WI38 (cell line): ENCODE results near the gene CPA2.
"Not testable (repeated sequence)": the region's sequence is repeated elsewhere in the genome, so short reads cannot be mapped to it uniquely, and the experiment has no call there.

Source experiments
- H3K4me3 ChIP-seq: 2 replicates; pipeline ENCODE4 v1.5.1; 2011; ENCODE audit warnings: low read depth, mild to moderate bottlenecking, control low read depth, low read length
- CTCF ChIP-seq: IDR thresholded peaks from 2 replicates; pipeline ENCODE4 v1.5.1; 2012; ENCODE audit warnings: low read depth, mild to moderate bottlenecking, control low read depth, low read length

The CPA2 gene

DNA sequence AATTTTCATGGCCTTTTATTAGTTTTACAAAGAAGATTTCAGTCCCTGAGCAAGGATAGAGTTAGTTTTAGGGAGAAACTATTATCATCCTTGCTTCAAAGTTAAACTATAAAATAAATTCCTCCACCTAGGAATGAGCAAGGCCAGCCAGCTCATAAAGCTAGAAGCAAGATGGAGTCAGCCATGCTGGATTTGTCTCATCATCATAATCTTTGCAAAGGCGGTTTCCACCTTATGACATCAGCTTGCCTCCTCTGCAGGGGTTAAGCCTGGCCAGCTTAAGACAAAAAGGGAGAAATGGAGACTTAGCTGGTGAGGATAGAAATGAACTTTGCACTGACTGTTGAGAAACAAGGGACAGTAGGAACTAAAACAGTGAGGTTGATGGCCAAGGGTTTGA is 40.3 kb upstream of the CPA2 start:
- H3K4me3 ChIP-seq = no peak overlapping the region
- no peak for TF ChIP-seq CTCF

- no peak overlapping the region for H3K4me3 ChIP-seq
- no peak for TF ChIP-seq CTCF
Measured at GRCh38 chr7:130227883-130228575, 38.6 kb upstream of the CPA2 start.

DNA sequence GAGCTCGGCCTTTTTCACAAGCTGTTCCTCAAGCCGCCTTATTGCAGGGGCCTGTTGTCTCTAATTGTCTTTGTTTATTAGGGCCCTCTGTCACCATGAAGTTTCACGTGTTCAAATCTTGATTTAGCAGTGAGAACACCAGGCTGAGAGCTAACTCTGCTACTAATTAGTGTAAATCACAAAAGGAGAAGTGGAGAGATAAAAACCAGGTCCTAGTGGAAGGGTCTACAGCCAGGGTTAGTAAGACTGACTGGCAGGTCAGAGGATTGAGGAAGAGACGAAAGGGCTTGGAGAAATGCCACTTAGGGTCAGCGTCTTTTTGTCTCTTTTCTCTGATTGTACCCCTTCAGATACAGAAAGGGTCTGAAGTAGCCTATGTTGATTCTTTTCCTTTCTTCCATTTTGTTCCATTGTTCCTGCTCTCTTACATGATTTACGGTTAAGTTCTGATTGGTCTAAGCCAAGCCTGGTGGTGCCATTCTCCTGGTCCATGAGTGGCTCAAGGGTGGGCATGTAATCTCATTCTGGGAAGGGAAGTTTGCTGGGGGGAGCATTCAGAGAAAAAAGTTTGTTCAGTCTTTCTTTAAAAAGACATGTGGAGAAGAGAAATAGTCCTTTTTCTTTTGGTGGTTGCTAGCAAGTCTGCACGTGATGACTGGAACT is 37.7 kb upstream of the CPA2 start:
- TF ChIP-seq CTCF = no peak
- no peak overlapping the region for H3K4me3 ChIP-seq

GRCh38 chr7:130229981-130230380 is 36.7 kb upstream of the CPA2 start:
- not testable (repeated sequence) for H3K4me3 ChIP-seq

DNA sequence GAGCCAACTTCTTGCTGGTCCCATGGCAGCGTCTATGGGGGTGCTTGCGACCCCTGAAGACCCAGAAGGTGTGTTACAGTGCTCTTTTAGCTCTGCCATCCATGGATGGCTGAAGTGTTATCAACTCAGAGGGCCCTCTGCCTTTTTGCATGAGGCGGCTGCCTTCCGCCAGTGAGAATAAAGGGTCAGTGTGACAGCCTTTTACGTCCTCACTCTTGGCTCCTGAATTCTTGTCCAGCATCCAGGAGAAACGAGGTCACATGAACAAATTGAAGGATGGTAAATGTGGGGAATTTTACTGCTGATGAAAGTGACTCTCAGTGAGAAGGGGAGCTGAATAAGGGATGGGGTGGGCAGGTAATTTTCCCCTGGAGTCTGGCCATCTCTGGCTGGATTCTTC is 34.9 kb upstream of the CPA2 start:
- no peak overlapping the region for H3K4me3 ChIP-seq
- no peak for TF ChIP-seq CTCF

- H3K4me3 ChIP-seq = no peak overlapping the region
- TF ChIP-seq CTCF = no peak
Measured at GRCh38 chr7:130232209-130232608, 34.5 kb upstream of the CPA2 start.

DNA sequence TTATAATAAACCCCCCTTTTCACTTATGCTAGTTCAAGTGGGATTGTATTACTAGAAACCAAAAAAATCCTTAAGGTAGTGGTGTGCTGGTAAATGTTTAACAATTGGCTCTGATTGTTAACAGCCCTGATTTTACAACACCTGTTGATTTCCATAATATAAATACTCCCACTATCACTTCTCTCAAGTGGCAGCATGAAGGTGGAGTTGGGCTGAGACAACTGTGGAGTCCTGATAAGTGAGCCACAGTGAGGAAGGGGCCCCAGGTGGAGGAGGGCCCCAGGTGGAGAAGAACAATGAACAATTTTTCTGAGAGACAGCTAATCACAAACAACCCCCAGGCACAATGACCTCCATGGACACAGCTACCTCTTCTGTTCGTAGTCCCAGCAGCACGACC is 32.6 kb upstream of the CPA2 start:
- H3K4me3 ChIP-seq = no peak overlapping the region
- no peak for TF ChIP-seq CTCF

DNA sequence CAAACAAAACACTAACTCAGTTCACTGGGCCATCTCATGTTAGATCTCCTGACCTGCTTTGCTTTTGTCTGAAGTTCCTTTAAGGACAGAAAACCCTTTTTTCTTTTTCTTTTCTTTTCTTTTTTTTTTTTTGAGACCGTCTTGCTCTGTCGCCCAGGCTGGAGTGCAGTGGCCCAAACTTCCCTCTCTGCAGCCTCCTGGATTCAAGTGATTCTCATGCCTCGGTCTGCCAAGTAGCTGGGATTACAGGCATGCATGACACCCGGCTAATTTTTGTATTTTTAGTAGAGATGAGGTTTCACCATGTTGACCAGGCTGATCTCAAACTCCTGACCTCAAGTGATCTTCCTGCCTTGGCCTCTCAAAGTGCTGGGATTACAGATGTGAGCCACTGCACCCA is 30.3 kb upstream of the CPA2 start:
- H3K4me3 ChIP-seq = not testable (repeated sequence)
